ENCODE data around the gene ZNF451.

ZNF451 gene

GRCh38 chr6:57216235-57217101 lies 126.5 kb downstream of the ZNF451 start:
- no peak overlapping the region for H3K4me3 ChIP-seq (ENCODE audit: low read depth in 1 of 5, low read length in 5 of 5)

GRCh38 chr6:57217270-57217669 lies 127.3 kb downstream of the ZNF451 start:
- H3K27me3 ChIP-seq (ENCODE audit: control insufficient read depth in 5 of 5, insufficient read depth in 4 of 5, low read length in 5 of 5) = no peaks in the 10 kb centered on the region
- H3K9ac ChIP-seq (ENCODE audit: low read length in 5 of 5) = no peak overlapping the region
- no peak overlapping the region for H3K4me3 ChIP-seq (ENCODE audit: low read depth in 1 of 5, low read length in 5 of 5)
- H3K9me3 ChIP-seq (ENCODE audit: control insufficient read depth in 5 of 5, low read length in 5 of 5) = no peaks in the 10 kb centered on the region
- H3K4me1 ChIP-seq (ENCODE audit: control insufficient read depth in 5 of 5, insufficient read depth in 5 of 5, low read length in 5 of 5) = peaks cover 0 to 16% (median 8%) of the 10 kb centered on the region in 5 donors
- no peaks in the 10 kb centered on the region for H3K36me3 ChIP-seq (ENCODE audit: control insufficient read depth in 5 of 5, insufficient read depth in 5 of 5, low read length in 5 of 5)
- H3K27ac ChIP-seq (ENCODE audit: low read depth, low read length) = no peak overlapping the region

More at GRCh38 chr6:57216235-57217101, 126.5 kb downstream of the ZNF451 start:
- H3K27me3 ChIP-seq (ENCODE audit: control insufficient read depth in 5 of 5, insufficient read depth in 4 of 5, low read length in 5 of 5) = no peaks in the 10 kb centered on the region
- no peaks in the 10 kb centered on the region for H3K36me3 ChIP-seq (ENCODE audit: control insufficient read depth in 5 of 5, insufficient read depth in 5 of 5, low read length in 5 of 5)
- H3K9ac ChIP-seq (ENCODE audit: low read length in 5 of 5) = no peak overlapping the region
- peaks cover 0 to 11% (median 8%) of the 10 kb centered on the region in 5 donors for H3K4me1 ChIP-seq (ENCODE audit: control insufficient read depth in 5 of 5, insufficient read depth in 5 of 5, low read length in 5 of 5)
- H3K27ac ChIP-seq (ENCODE audit: low read depth, low read length) = no peak overlapping the region
- H3K9me3 ChIP-seq (ENCODE audit: control insufficient read depth in 5 of 5, low read length in 5 of 5) = no peaks in the 10 kb centered on the region

All from subcutaneous abdominal adipose tissue (tissue), 5 donors.